SK-N-SH (cell line): ENCODE measurements around the gene ERC2.

Source experiments
- CTCF ChIP-seq: fragments of 200-600 bp; sonication (generic); IDR thresholded peaks from 2 replicates; pipeline ENCODE4 v1.6.1; 2017; ENCODE audit warnings: antibody characterized with exemption, mild to moderate bottlenecking, moderate library complexity
- EP300 ChIP-seq, 2 experiments: IDR thresholded peaks; 2 replicates each; pipeline versions ENCODE4 v1.4.0 to v1.6.1; 2012; ENCODE audit warnings: borderline replicate concordance in 1 of 2, low read depth in 1 of 2, low read length in 1 of 2
- GABPA ChIP-seq: IDR thresholded peaks from 2 replicates; pipeline ENCODE4 v1.4.0; 2012; ENCODE audit warnings: low read depth, mild to moderate bottlenecking
- MXI1 ChIP-seq: IDR thresholded peaks from 2 replicates; pipeline ENCODE4 v1.6.1; 2012; ENCODE audit warnings: mild to moderate bottlenecking, low read depth, low read length, improper control_type of control experiment
- RAD21 ChIP-seq: IDR thresholded peaks from 2 replicates; pipeline ENCODE4 v1.6.1; 2012; ENCODE audit warnings: mild to moderate bottlenecking, low read length
- RFX5 ChIP-seq: IDR thresholded peaks from 2 replicates; pipeline ENCODE4 v1.6.1; 2012; ENCODE audit warnings: mild to moderate bottlenecking, improper control_type of control experiment, low read length
- RXRA ChIP-seq: IDR thresholded peaks from 2 replicates; pipeline ENCODE4 v1.4.0; 2012; ENCODE audit warnings: low read depth, mild to moderate bottlenecking, borderline replicate concordance
- SIN3A ChIP-seq: IDR thresholded peaks from 2 replicates; pipeline ENCODE4 v1.6.1; 2012; ENCODE audit warnings: low read depth, mild to moderate bottlenecking, low read length, moderate library complexity, borderline replicate concordance
- SMC3 ChIP-seq: IDR thresholded peaks from 2 replicates; pipeline ENCODE4 v1.6.1; 2012; ENCODE audit warnings: low read depth, low read length, improper control_type of control experiment

- TF ChIP-seq GABPA = no peak
- no peak for TF ChIP-seq RFX5
- no peak for TF ChIP-seq EP300 (IDR thresholded peaks at IDR 0.05; ENCODE audit: borderline replicate concordance in 1 of 2, low read depth in 1 of 2, low read length in 1 of 2)
- no peak for TF ChIP-seq CTCF
- TF ChIP-seq SMC3 = no peak
- TF ChIP-seq RAD21 = no peak
- no peak for TF ChIP-seq MXI1
- TF ChIP-seq RXRA = no peak
- TF ChIP-seq SIN3A = no peak
These were observed 271.6 kb downstream of the ERC2 start for GRCh38 chr3:56196700-56197099.
